Naive B cell (primary cell): ENCODE data around the gene OLFML1. TPM values are rescaled to one million over a fixed set of nuclear protein-coding genes. Genes with fewer than 3 reads are reported as not detected.

Experiments
- ATAC-seq, 2 donors: fragments of 150-1000 bp; cut with Tn5 transposase; 2 replicates each; pipeline ENCODE4 v1.10.0; 2021; ENCODE audit warnings: low read depth in 2 of 2, mild to moderate bottlenecking in 2 of 2, moderate library complexity in 2 of 2
- DNase-seq: peaks from one replicate; pipeline ENCODE4 v3.0.0; 2022
- H3K27ac Mint-ChIP-seq, 6 donors: one replicate each; pipeline ENCODE4 v1.8.0; 2020 to 2022; ENCODE audit warnings: mild to moderate bottlenecking in 6 of 6, mixed read lengths in 6 of 6, moderate library complexity in 5 of 6, inconsistent platforms in 2 of 6
- H3K27me3 Mint-ChIP-seq, 3 donors: one replicate each; pipeline ENCODE4 v1.8.0; 2021 to 2022; ENCODE audit warnings: mixed read lengths in 3 of 3, mild to moderate bottlenecking in 1 of 3
- H3K36me3 Mint-ChIP-seq, 2 donors: one replicate each; pipeline ENCODE4 v1.8.0; 2020 to 2022; ENCODE audit warnings: mixed read lengths in 2 of 2, inconsistent platforms in 1 of 2, mild to moderate bottlenecking in 1 of 2
- H3K4me1 Mint-ChIP-seq, 3 donors: one replicate each; pipeline ENCODE4 v1.8.0; 2020 to 2022; ENCODE audit warnings: mixed read lengths in 3 of 3, inconsistent platforms in 1 of 3, mild to moderate bottlenecking in 1 of 3, moderate library complexity in 1 of 3
- H3K4me3 Mint-ChIP-seq, 8 donors: one replicate each; pipeline ENCODE4 v1.8.0; 2020 to 2022; ENCODE audit warnings: mild to moderate bottlenecking in 8 of 8, mixed read lengths in 8 of 8, moderate library complexity in 8 of 8, inconsistent platforms in 2 of 8
- H3K9me3 Mint-ChIP-seq, 7 donors: one replicate each; pipeline ENCODE4 v1.8.0; 2020 to 2022; ENCODE audit warnings: mixed read lengths in 7 of 7, mild to moderate bottlenecking in 5 of 7, inconsistent platforms in 2 of 7, moderate library complexity in 1 of 7
- polyA plus RNA-seq, 6 donors: library from polyadenylated mRNA; unstranded; fragments of 300-500 nt; fragmentation: Illumina TruSeq; gene quantifications; one replicate each; pipeline ENCODE4 v1.2.3, GENCODE V29; 2021; ENCODE audit warnings: low read depth in 6 of 6

Gene OLFML1
- polyA plus RNA-seq, 6 donors from 2014 or later, result 0.81 to 4.6 (median 1.6) TPM

- Mint-ChIP-seq H3K4me1 (peaks cover 0 to 12% (median 11%) of the 10 kb centered on the region in 3 donors), H3K27me3 (no peaks in the 10 kb centered on the region), H3K4me3 (no peak overlapping the region), H3K36me3 (peaks cover 0 to 8% of the 10 kb centered on the region in 2 donors), H3K27ac (no peak overlapping the region), H3K9me3 (peaks cover 0 to 2% (median 0%) of the 10 kb centered on the region in 7 donors)
- ATAC-seq (no peak), DNase-seq (no peak)
These were observed 2.1 kb downstream of the OLFML1 start for GRCh38 chr11:7487360-7487759.

GRCh38 chr11:7488681-7489080 is 3.4 kb downstream of the OLFML1 start:
- Mint-ChIP-seq H3K27ac (no peak overlapping the region), H3K4me1 (peaks cover 7 to 25% (median 24%) of the 10 kb centered on the region in 3 donors), H3K4me3 (no peak overlapping the region), H3K27me3 (no peaks in the 10 kb centered on the region), H3K9me3 (peaks cover 0 to 2% (median 0%) of the 10 kb centered on the region in 7 donors), H3K36me3 (peaks cover 0 to 8% of the 10 kb centered on the region in 2 donors)
- DNase-seq (no peak), ATAC-seq (no peak)

GRCh38 chr11:7489376-7489775 is 4.1 kb downstream of the OLFML1 start:
- DNase-seq, result no peak
- no peak overlapping the region for H3K27ac Mint-ChIP-seq
- H3K4me3 Mint-ChIP-seq, result no peak overlapping the region
- peaks cover 14 to 31% (median 30%) of the 10 kb centered on the region in 3 donors for H3K4me1 Mint-ChIP-seq
- H3K9me3 Mint-ChIP-seq, result peaks cover 0 to 2% (median 0%) of the 10 kb centered on the region in 7 donors
- H3K27me3 Mint-ChIP-seq, result no peaks in the 10 kb centered on the region
- H3K36me3 Mint-ChIP-seq, result peaks cover 0 to 8% of the 10 kb centered on the region in 2 donors
- no peak for ATAC-seq

- peaks cover 18 to 36% (median 36%) of the 10 kb centered on the region in 3 donors for H3K4me1 Mint-ChIP-seq
- ATAC-seq (no peak), DNase-seq (no peak)
- H3K36me3 Mint-ChIP-seq, result peaks cover 0 to 8% of the 10 kb centered on the region in 2 donors
- H3K27ac Mint-ChIP-seq, result no peak overlapping the region
- H3K9me3 Mint-ChIP-seq, result peaks cover 0 to 2% (median 0%) of the 10 kb centered on the region in 7 donors
- H3K4me3 Mint-ChIP-seq, result no peak overlapping the region
- H3K27me3 Mint-ChIP-seq, result no peaks in the 10 kb centered on the region
These were observed 4.7 kb downstream of the OLFML1 start for GRCh38 chr11:7490054-7490453.

GRCh38 chr11:7490535-7490934 is 5.2 kb downstream of the OLFML1 start:
- Mint-ChIP-seq H3K9me3 (peaks cover 0 to 2% (median 0%) of the 10 kb centered on the region in 7 donors), H3K4me3 (no peak overlapping the region), H3K36me3 (peaks cover 0 to 8% of the 10 kb centered on the region in 2 donors), H3K27ac (no peak overlapping the region), H3K27me3 (no peaks in the 10 kb centered on the region), H3K4me1 (peaks cover 23 to 41% (median 37%) of the 10 kb centered on the region in 3 donors)
- DNase-seq (no peak), ATAC-seq (no peak)

GRCh38 chr11:7492253-7492652 is 6.9 kb downstream of the OLFML1 start:
- Mint-ChIP-seq H3K27me3 (no peaks in the 10 kb centered on the region), H3K9me3 (peaks cover 0 to 3% (median 0%) of the 10 kb centered on the region in 7 donors), H3K27ac (peak overlapping the region in 1 of 6 donors; percentile 28), H3K4me1 (peaks cover 34 to 58% (median 49%) of the 10 kb centered on the region in 3 donors), H3K4me3 (peak overlapping the region in 1 of 8 donors; percentile 59), H3K36me3 (peaks cover 0 to 8% of the 10 kb centered on the region in 2 donors)
- no peak for ATAC-seq
- DNase-seq, result no peak

GRCh38 chr11:7493670-7494069 is 8.4 kb downstream of the OLFML1 start:
- Mint-ChIP-seq H3K4me3 (peak overlapping the region in 2 of 8 donors; percentile 13 to 35), H3K27ac (peak overlapping the region in 2 of 6 donors; percentile 21 to 33), H3K27me3 (no peaks in the 10 kb centered on the region), H3K4me1 (peaks cover 44 to 71% (median 63%) of the 10 kb centered on the region in 3 donors), H3K9me3 (peaks cover 0 to 3% (median 0%) of the 10 kb centered on the region in 7 donors), H3K36me3 (peaks cover 0 to 8% of the 10 kb centered on the region in 2 donors)
- no peak for ATAC-seq
- DNase-seq, result no peak

GRCh38 chr11:7494086-7494745 is 8.9 kb downstream of the OLFML1 start:
- Mint-ChIP-seq H3K27ac (peak overlapping the region in 4 of 6 donors; percentile 21 to 72 (median 52)), H3K27me3 (no peaks in the 10 kb centered on the region), H3K4me3 (peak overlapping the region in 3 of 8 donors; percentile 2 to 35 (median 16)), H3K9me3 (peaks cover 0 to 3% (median 0%) of the 10 kb centered on the region in 7 donors), H3K4me1 (peaks cover 47 to 77% (median 68%) of the 10 kb centered on the region in 3 donors), H3K36me3 (peaks cover 0 to 5% of the 10 kb centered on the region in 2 donors)
- no peak for DNase-seq
- no peak for ATAC-seq

- peak; percentile 75 for DNase-seq
- Mint-ChIP-seq H3K4me3 (peak overlapping the region in 7 of 8 donors; percentile 1 to 80 (median 71)), H3K9me3 (peaks cover 0 to 3% (median 0%) of the 10 kb centered on the region in 7 donors), H3K27me3 (no peaks in the 10 kb centered on the region), H3K36me3 (no peaks in the 10 kb centered on the region), H3K27ac (peak overlapping the region; percentile 95 to 100 (median 97)), H3K4me1 (peaks cover 47 to 82% (median 76%) of the 10 kb centered on the region in 3 donors)
- peak; percentile 82 to 91 for ATAC-seq
These were observed 10.7 kb downstream of the OLFML1 start for GRCh38 chr11:7495882-7496551.

- Mint-ChIP-seq H3K9me3 (peaks cover 0 to 3% (median 0%) of the 10 kb centered on the region in 7 donors), H3K4me3 (peak overlapping the region in 6 of 8 donors; percentile 5 to 68 (median 37)), H3K27ac (peak overlapping the region in 5 of 6 donors; percentile 57 to 98 (median 95)), H3K27me3 (no peaks in the 10 kb centered on the region), H3K4me1 (peaks cover 44 to 65% (median 61%) of the 10 kb centered on the region in 3 donors), H3K36me3 (no peaks in the 10 kb centered on the region)
- DNase-seq (no peak), ATAC-seq (peak in 1 of 2 donors; percentile 29)
These were observed 12.9 kb downstream of the OLFML1 start for GRCh38 chr11:7498193-7498592.

GRCh38 chr11:7499081-7499480 is 13.8 kb downstream of the OLFML1 start:
- Mint-ChIP-seq H3K27me3 (no peaks in the 10 kb centered on the region), H3K36me3 (no peaks in the 10 kb centered on the region), H3K27ac (peak overlapping the region in 4 of 6 donors; percentile 48 to 96 (median 64)), H3K4me3 (no peak overlapping the region), H3K9me3 (peaks cover 0 to 3% (median 0%) of the 10 kb centered on the region in 7 donors), H3K4me1 (peaks cover 36 to 56% (median 54%) of the 10 kb centered on the region in 3 donors)
- ATAC-seq (no peak), DNase-seq (no peak)

- no peak for DNase-seq
- Mint-ChIP-seq H3K9me3 (peaks cover 0 to 3% (median 0%) of the 10 kb centered on the region in 7 donors), H3K36me3 (no peaks in the 10 kb centered on the region), H3K4me1 (peaks cover 27 to 47% (median 43%) of the 10 kb centered on the region in 3 donors), H3K27ac (peak overlapping the region in 2 of 6 donors; percentile 7 to 9), H3K4me3 (no peak overlapping the region), H3K27me3 (no peaks in the 10 kb centered on the region)
- no peak for ATAC-seq
These were observed 14.9 kb downstream of the OLFML1 start for GRCh38 chr11:7500251-7500650.

GRCh38 chr11:7501251-7501650 is 15.9 kb downstream of the OLFML1 start:
- Mint-ChIP-seq H3K4me1 (peaks cover 23 to 47% (median 43%) of the 10 kb centered on the region in 3 donors), H3K27ac (no peak overlapping the region), H3K27me3 (no peaks in the 10 kb centered on the region), H3K36me3 (peaks cover 0 to 1% of the 10 kb centered on the region in 2 donors), H3K9me3 (peaks cover 0 to 3% (median 0%) of the 10 kb centered on the region in 7 donors), H3K4me3 (no peak overlapping the region)
- DNase-seq (no peak), ATAC-seq (no peak)
